SU-DHL-6 (cell line): Measurements from ENCODE around the gene KRT9.
"Not testable (repeated sequence)": the region's sequence is repeated elsewhere in the genome, so short reads cannot be mapped to it uniquely, and the experiment has no call there.

ENCODE experiments used
- H2AFZ ChIP-seq: fragments of 200-600 bp; sonication (generic); 2 replicates; pipeline ENCODE4 v1.6.1; 2014; ENCODE audit warnings: low read depth, mild to moderate bottlenecking, moderate library complexity, mixed read lengths, antibody characterized with exemption, low read length; ENCODE audit not compliant: severe bottlenecking
- H3F3A ChIP-seq: fragments of 200-600 bp; shearing (Covaris generic); 2 replicates; pipeline ENCODE4 v1.6.0; 2016; ENCODE audit warnings: antibody characterized with exemption, mild to moderate bottlenecking; ENCODE audit not compliant: insufficient read depth
- H3K27ac ChIP-seq: fragments of 200-600 bp; sonication (generic); 2 replicates; pipeline ENCODE4 v1.5.1; 2016; ENCODE audit warnings: low read depth, mild to moderate bottlenecking, low read length, moderate library complexity, mixed read lengths
- H3K27me3 ChIP-seq: fragments of 200-600 bp; sonication (generic), shearing (Covaris generic); 2 replicates; pipeline ENCODE4 v1.6.0; 2014; ENCODE audit warnings: mild to moderate bottlenecking, low read length
- H3K36me3 ChIP-seq: fragments of 200-600 bp; sonication (generic); 2 replicates; pipeline ENCODE4 v1.6.1; 2014; ENCODE audit warnings: mild to moderate bottlenecking, low read length, mixed read lengths
- H3K4me2 ChIP-seq: fragments of 300-600, 200-600 bp; shearing (Covaris generic), sonication (generic); 2 replicates; pipeline ENCODE4 v1.6.0; 2014; ENCODE audit warnings: low read length, low read depth, mild to moderate bottlenecking; ENCODE audit not compliant: poor library complexity, severe bottlenecking
- H3K4me3 ChIP-seq: fragments of 200-600 bp; sonication (generic); 2 replicates; pipeline ENCODE4 v1.5.1; 2014; ENCODE audit warnings: antibody characterized with exemption, low read length, mild to moderate bottlenecking, mixed read lengths; ENCODE audit not compliant: insufficient read depth, poor library complexity, severe bottlenecking
- H3K79me2 ChIP-seq: fragments of 200-600 bp; sonication (generic); 2 replicates; pipeline ENCODE4 v1.6.1; 2014; ENCODE audit warnings: mild to moderate bottlenecking, low read length, moderate library complexity; ENCODE audit not compliant: insufficient read depth
- H3K9ac ChIP-seq: fragments of 200-600 bp; sonication (generic); 2 replicates; pipeline ENCODE4 v1.7.0; 2014; ENCODE audit warnings: mild to moderate bottlenecking, low read length
- H3K9me2 ChIP-seq: fragments of 200-600 bp; sonication (generic); replicated peaks from 2 replicates; pipeline ENCODE4 v1.6.1; 2014; ENCODE audit warnings: low read length; ENCODE audit not compliant: insufficient read depth
- H3K9me3 ChIP-seq: fragments of 200-600 bp; sonication (generic); 2 replicates; pipeline ENCODE4 v1.6.1; 2014; ENCODE audit warnings: low read length, mixed read lengths; ENCODE audit not compliant: insufficient read depth
- H4K20me1 ChIP-seq: fragments of 200-600 bp; sonication (generic); 2 replicates; pipeline ENCODE4 v1.6.1; 2014; ENCODE audit warnings: low read depth, mild to moderate bottlenecking, antibody characterized with exemption, low read length, moderate library complexity, mixed read lengths
- CTCF ChIP-seq: fragments of 200-600 bp; sonication (generic); IDR thresholded peaks from one replicate; pipeline ENCODE4 v1.5.1; 2017; ENCODE audit warnings: antibody characterized with exemption, mild to moderate bottlenecking, low read length, moderate library complexity; ENCODE audit not compliant: insufficient read depth, poor library complexity, severe bottlenecking
- EZH2phosphoT487 ChIP-seq: fragments of 200-600 bp; sonication (generic), shearing (Covaris generic); conservative IDR thresholded peaks from 2 replicates; pipeline ENCODE4 v1.6.1; 2018; ENCODE audit warnings: mild to moderate bottlenecking, antibody characterized with exemption, low read length, moderate library complexity, mixed read lengths

Gene KRT9

DNA sequence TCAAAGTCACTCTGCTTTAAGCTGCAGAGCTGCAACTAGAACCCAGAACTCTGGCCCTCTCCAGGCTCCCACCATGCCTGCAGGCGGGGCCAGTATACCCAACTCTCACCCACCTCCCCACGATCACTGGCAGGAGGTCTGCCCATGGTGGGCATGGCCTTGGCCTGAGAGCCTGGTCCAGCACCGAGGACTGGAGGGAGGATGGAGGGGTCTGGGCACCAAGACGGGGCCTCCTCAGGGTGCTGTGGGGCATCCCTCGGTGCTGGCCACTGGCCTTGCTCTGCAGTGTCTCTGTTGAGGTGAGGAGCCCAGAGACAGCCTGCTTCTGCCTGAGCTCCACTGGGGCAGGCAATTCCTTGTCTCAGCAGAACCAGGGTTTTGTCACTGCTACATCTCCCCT, 42.2 kb upstream of the KRT9 start:
- Histone ChIP-seq H3K27me3 (no peaks in the 10 kb centered on the region), H3K4me3 (no peak overlapping the region), H3K27ac (no peak overlapping the region), H2AFZ (no peak overlapping the region), H3F3A (no peaks in the 10 kb centered on the region), H3K9ac (no peak overlapping the region), H4K20me1 (no peaks in the 10 kb centered on the region), H3K9me2 (no peaks in the 10 kb centered on the region), H3K79me2 (no peaks in the 10 kb centered on the region), H3K9me3 (no peaks in the 10 kb centered on the region), H3K36me3 (no peaks in the 10 kb centered on the region), H3K4me2 (no peak overlapping the region)
- TF ChIP-seq EZH2phosphoT487 = no peak
- no peak for TF ChIP-seq CTCF

DNA sequence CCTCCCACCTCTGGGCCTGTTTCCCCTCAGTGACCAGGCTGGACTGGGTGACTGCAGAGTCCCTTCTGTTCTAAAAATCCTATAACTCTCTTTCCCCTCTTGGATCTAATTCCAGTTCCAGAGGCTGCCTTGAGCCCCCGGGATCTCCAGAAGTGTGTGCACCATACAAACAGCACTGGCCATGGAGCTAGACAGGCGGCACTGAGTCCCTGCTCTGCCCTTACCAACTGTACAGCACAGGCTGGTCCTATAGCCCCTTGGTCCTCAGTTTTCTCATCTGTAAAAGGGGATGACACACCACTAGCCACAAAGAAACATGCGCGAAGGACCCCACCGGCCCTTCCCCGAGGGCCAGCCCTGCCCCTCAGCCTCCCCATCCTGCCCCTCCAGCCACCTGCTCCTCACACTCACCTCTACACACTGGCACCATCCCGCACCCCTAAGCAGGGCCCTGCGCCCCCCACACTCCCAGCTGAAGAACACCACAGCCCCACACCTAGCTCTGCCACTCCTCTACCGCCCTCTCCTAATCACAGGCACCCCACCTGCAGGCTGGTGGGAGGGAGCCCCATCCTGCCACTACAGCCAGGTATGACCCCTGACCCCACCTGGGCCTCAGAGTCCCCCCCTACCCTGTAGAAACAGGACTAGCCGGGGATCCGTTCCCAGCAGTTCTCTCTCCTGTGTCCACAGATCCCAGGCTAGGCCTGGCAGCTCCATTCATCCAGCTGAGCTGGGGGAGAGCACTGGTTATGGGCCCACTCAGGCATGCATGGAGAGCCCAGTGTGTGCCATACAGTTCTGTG, 41.6 kb upstream of the KRT9 start:
- H3K9ac ChIP-seq = no peak overlapping the region
- no peaks in the 10 kb centered on the region for H4K20me1 ChIP-seq
- no peak overlapping the region for H3K4me3 ChIP-seq
- no peak overlapping the region for H2AFZ ChIP-seq
- H3K79me2 ChIP-seq = no peaks in the 10 kb centered on the region
- H3F3A ChIP-seq = no peaks in the 10 kb centered on the region
- no peaks in the 10 kb centered on the region for H3K27me3 ChIP-seq
- H3K4me2 ChIP-seq = no peak overlapping the region
- no peaks in the 10 kb centered on the region for H3K36me3 ChIP-seq
- H3K9me3 ChIP-seq = no peaks in the 10 kb centered on the region
- no peak overlapping the region for H3K27ac ChIP-seq
- H3K9me2 ChIP-seq = no peaks in the 10 kb centered on the region
- no peak for TF ChIP-seq EZH2phosphoT487
- TF ChIP-seq CTCF = no peak

DNA sequence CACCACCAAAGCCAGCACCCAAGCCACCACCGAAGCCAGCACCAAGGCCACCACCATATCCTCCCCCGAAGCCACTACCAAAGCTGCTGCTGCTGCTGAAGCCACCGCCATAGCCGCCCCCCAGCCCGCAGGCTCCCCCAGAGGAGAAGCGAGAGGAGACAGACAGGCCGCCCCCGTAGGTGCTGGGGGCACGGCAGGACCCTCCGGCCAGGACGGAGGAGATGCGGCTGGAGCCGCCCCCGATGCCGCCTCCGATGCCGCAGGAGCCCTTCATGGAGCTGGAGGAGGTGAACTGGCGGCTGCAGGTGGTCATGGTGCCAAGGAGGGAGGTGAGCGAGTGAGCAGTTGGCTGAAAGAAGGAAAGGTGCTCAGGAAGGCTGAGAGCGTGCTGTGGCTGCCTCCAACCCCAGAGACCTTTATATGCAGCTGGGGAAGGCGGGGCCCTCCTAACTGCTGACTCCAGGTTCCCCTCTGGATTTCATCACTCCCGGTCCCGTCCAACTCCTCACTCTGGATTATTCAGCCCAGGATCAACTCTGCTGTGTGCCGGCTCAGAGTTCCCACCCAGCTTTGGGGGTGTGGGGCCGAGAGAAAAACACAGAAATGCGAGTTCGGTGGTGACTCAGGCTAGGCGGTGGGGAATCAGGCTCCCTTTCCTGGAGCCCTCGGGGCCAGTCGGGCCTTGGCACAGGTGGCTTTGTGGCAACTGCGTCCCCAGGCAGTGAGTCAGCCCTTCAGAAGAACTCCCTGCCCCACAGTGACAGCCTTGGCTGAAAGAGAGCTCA, 40.7 kb upstream of the KRT9 start, which contains the start of gene KRT16:
TSS of gene KRT16 (minus strand) at position 392 of the 785 bp plus-strand sequence. CDS start at position 313, 79 bp downstream.
- not testable (repeated sequence) for H3K27me3 ChIP-seq, H4K20me1 ChIP-seq, H3K4me2 ChIP-seq, H3F3A ChIP-seq, H2AFZ ChIP-seq, H3K27ac ChIP-seq, H3K9ac ChIP-seq, H3K36me3 ChIP-seq, H3K9me2 ChIP-seq, H3K79me2 ChIP-seq, H3K4me3 ChIP-seq, H3K9me3 ChIP-seq
